HL-60 (cell line): ENCODE results near the gene LARP4B.

ENCODE experiments used
- DNase-seq, 2 experiments: peaks; one replicate each; pipeline ENCODE4 v3.0.0-alpha.2; 2010 to 2020; ENCODE audit warnings: low read depth in 1 of 2, low spot score in 1 of 2
- H3K27ac ChIP-seq: fragments of 250-450 bp; sonication (Bioruptor Pico); replicated peaks from 2 replicates; pipeline ENCODE4 v1.5.1; 2020; ENCODE audit warnings: mild to moderate bottlenecking, moderate library complexity
- H3K27me3 ChIP-seq: fragments of 250-450 bp; sonication (Bioruptor Pico); 2 replicates; pipeline ENCODE4 v1.5.1; 2021; ENCODE audit warnings: mild to moderate bottlenecking, moderate library complexity; ENCODE audit not compliant: insufficient read depth, poor library complexity, severe bottlenecking
- H3K4me3 ChIP-seq: replicated peaks from 2 replicates; pipeline ENCODE4 v1.5.1; 2011; ENCODE audit warnings: mild to moderate bottlenecking, control low read depth, low read length; ENCODE audit not compliant: insufficient read depth
- GABPA ChIP-seq: IDR thresholded peaks from 2 replicates; pipeline ENCODE4 v1.6.1; 2012; ENCODE audit warnings: low read depth
- POLR2AphosphoS5 ChIP-seq: IDR thresholded peaks from 2 replicates; pipeline ENCODE4 v1.6.1; 2012; ENCODE audit warnings: low read depth
- SPI1 ChIP-seq: IDR thresholded peaks from 2 replicates; pipeline ENCODE4 v1.6.1; 2012; ENCODE audit warnings: low read depth, mild to moderate bottlenecking, borderline replicate concordance
- TF ChIP-seq, protein P1 (sequence below): IDR thresholded peaks from 2 replicates; pipeline ENCODE4 v1.6.1; 2012; ENCODE audit warnings: low read depth; ENCODE audit not compliant: insufficient replicate concordance
- TF ChIP-seq, protein P2 (sequence below): IDR thresholded peaks from one replicate; pipeline ENCODE4 v1.5.1; 2011; ENCODE audit warnings: low read length, control low read depth, inconsistent platforms; ENCODE audit not compliant: insufficient read depth

LARP4B gene

DNA sequence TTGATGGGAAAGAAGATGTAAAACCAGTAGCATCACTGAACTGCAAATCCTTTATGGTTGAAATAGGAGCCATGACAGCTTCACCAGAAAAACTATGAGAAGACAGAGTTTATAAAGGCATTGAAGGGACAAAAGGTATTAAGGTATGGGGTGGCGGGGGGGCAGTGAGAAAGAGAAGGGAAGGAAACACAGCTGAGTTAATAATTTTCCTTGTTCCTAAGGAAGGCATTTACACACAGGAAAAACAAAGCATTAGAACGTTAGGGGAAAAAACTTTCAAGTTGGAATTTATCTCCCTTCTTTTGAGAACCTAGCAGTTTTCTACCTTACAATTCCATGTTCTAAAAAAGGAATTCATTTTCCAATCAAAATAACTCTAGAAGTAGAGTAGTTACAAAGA lies 4.4 kb downstream of the LARP4B start:
- H3K4me3 ChIP-seq = no peak overlapping the region
- TF ChIP-seq GABPA (no peak), POLR2AphosphoS5 (no peak), SPI1 (no peak)
- TF ChIP-seq, protein P1, sequence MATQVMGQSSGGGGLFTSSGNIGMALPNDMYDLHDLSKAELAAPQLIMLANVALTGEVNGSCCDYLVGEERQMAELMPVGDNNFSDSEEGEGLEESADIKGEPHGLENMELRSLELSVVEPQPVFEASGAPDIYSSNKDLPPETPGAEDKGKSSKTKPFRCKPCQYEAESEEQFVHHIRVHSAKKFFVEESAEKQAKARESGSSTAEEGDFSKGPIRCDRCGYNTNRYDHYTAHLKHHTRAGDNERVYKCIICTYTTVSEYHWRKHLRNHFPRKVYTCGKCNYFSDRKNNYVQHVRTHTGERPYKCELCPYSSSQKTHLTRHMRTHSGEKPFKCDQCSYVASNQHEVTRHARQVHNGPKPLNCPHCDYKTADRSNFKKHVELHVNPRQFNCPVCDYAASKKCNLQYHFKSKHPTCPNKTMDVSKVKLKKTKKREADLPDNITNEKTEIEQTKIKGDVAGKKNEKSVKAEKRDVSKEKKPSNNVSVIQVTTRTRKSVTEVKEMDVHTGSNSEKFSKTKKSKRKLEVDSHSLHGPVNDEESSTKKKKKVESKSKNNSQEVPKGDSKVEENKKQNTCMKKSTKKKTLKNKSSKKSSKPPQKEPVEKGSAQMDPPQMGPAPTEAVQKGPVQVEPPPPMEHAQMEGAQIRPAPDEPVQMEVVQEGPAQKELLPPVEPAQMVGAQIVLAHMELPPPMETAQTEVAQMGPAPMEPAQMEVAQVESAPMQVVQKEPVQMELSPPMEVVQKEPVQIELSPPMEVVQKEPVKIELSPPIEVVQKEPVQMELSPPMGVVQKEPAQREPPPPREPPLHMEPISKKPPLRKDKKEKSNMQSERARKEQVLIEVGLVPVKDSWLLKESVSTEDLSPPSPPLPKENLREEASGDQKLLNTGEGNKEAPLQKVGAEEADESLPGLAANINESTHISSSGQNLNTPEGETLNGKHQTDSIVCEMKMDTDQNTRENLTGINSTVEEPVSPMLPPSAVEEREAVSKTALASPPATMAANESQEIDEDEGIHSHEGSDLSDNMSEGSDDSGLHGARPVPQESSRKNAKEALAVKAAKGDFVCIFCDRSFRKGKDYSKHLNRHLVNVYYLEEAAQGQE = no peak
- H3K27ac ChIP-seq = no peak overlapping the region
- H3K27me3 ChIP-seq = no peaks in the 10 kb centered on the region
- DNase-seq = no peak

DNA sequence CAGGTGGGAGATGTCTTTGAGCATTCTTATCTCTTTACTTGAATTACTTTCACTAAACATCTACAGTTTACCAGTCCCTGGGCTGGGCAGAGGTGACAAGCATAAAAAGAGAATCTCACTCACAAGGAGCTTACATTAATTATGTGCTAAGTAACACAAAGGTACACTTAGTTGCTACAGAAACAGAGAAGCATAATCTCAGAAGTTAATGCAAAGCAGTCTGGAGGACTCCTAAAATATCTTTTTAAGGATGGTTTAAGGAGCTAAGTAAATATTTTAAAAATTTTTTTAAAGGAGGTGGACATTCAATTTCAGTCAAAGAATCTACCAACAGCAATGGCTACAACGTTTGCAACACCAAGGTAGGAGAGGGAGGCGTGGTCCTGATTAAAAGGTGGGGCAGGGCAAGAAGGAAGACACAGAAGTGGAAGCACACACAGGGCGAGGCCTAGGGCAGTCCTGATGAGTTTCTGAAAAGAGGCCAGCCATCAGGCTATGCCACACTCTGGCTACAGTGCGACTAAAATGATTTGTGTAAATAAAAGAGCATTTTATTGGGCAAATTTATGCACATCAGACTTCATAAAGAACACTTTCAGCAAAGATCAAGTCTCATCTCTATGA lies 5.3 kb downstream of the LARP4B start:
- no peaks in the 10 kb centered on the region for H3K27me3 ChIP-seq
- H3K4me3 ChIP-seq = no peak overlapping the region
- TF ChIP-seq, protein P2, sequence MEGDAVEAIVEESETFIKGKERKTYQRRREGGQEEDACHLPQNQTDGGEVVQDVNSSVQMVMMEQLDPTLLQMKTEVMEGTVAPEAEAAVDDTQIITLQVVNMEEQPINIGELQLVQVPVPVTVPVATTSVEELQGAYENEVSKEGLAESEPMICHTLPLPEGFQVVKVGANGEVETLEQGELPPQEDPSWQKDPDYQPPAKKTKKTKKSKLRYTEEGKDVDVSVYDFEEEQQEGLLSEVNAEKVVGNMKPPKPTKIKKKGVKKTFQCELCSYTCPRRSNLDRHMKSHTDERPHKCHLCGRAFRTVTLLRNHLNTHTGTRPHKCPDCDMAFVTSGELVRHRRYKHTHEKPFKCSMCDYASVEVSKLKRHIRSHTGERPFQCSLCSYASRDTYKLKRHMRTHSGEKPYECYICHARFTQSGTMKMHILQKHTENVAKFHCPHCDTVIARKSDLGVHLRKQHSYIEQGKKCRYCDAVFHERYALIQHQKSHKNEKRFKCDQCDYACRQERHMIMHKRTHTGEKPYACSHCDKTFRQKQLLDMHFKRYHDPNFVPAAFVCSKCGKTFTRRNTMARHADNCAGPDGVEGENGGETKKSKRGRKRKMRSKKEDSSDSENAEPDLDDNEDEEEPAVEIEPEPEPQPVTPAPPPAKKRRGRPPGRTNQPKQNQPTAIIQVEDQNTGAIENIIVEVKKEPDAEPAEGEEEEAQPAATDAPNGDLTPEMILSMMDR = no peak
- TF ChIP-seq SPI1 = no peak
- no peak for TF ChIP-seq GABPA
- TF ChIP-seq POLR2AphosphoS5 = no peak
- TF ChIP-seq, protein P1 = no peak
- DNase-seq = no peak
- no peak overlapping the region for H3K27ac ChIP-seq

DNA sequence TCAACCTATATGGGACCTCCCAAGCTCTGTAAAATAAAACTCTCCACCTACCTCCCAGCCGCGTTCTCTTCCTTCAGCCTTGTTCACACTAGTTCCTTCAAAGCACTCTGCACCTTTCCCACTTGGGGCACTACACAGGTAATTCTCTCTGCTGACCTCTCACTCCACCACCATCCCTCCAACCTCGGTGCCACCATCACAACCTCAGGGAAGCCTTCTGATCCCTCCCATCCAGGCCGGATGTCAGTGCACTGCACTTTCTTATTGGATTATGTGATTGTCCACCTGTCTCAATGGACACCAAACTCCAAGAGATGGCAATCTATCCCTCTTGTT lies 7.0 kb downstream of the LARP4B start:
- Histone ChIP-seq H3K27ac (no peak overlapping the region), H3K4me3 (no peak overlapping the region), H3K27me3 (no peaks in the 10 kb centered on the region)
- TF ChIP-seq, protein P2 = no peak
- TF ChIP-seq GABPA (no peak), SPI1 (no peak)
- TF ChIP-seq, protein P1 = no peak
- no peak for DNase-seq
